Sciatic nerve (tissue), 2 donors: ENCODE measurements around the gene PTK7. TPM values are rescaled to one million over a fixed set of nuclear protein-coding genes. Genes with fewer than 3 reads are reported as not detected.
A peak's percentile ranks its signal among the peaks of the same experiment; 100 is the strongest.
"Not testable (repeated sequence)": the region's sequence is repeated elsewhere in the genome, so short reads cannot be mapped to it uniquely, and the experiment has no call there.

Experiments used
- ATAC-seq: fragments of 200-7000 bp; cut with Tn5 transposase; one replicate; pipeline ENCODE4 v1.9.1; 2020; ENCODE audit warnings: mild to moderate bottlenecking, moderate library complexity
- DNase-seq: peaks from one replicate; pipeline ENCODE4 v3.0.0-alpha.2; 2020; ENCODE audit warnings: low spot score
- intact Hi-C: fragments of 100-400 bp; cut with DNase I; formaldehyde crosslinking; loops from one replicate; pipeline ENCODE4 v1.14.2; 2022
- total RNA-seq: library from RNA; stranded (reverse); fragmentation: NEBNext Ultra II Directional; extraction: Animal tissue kit (Norgen Biotek cat#: 25700); gene quantifications from one replicate; pipeline ENCODE4 v1.2.1, GENCODE V29; 2021
- donor health status: DM: no; HTN: no; CAD: no.
- donor health status: DM: no; HTN: no; CAD: no.

PTK7 gene
- total RNA-seq, 1 donor from 2014 or later, result 11.0 TPM

GRCh38 chr6:43129434-43130194 is 53.5 kb downstream of the PTK7 start:
- intact Hi-C loops, result no loop called here
- ATAC-seq, result peak; percentile 50

GRCh38 chr6:43130429-43130828 is 54.3 kb downstream of the PTK7 start:
- no peak for ATAC-seq
- DNase-seq, result no peak
- intact Hi-C loops, result no loop called here

More at GRCh38 chr6:43129434-43130194, 53.5 kb downstream of the PTK7 start:
- DNase-seq, result no peak

- ATAC-seq, DNase-seq, intact Hi-C loops: not testable (repeated sequence)
These were observed 55.3 kb downstream of the PTK7 start for GRCh38 chr6:43131379-43131778.

GRCh38 chr6:43138267-43138666 is 62.2 kb downstream of the PTK7 start:
- intact Hi-C loops, result no loop called here
- no peak for ATAC-seq
- no peak for DNase-seq

GRCh38 chr6:43139973-43140372 is 63.9 kb downstream of the PTK7 start:
- not testable (repeated sequence) for DNase-seq, ATAC-seq
- intact Hi-C loops, result loop anchor here (5.0 kb wide), 1 partner anchor 238 kb away; no protein-coding TSS in a partner anchor

- ATAC-seq (no peak), DNase-seq (no peak)
- intact Hi-C loops, result loop anchor here (5.0 kb wide), 1 partner anchor 239 kb away; no protein-coding TSS in a partner anchor
These were observed 65.5 kb downstream of the PTK7 start for GRCh38 chr6:43141644-43142043.

GRCh38 chr6:43142101-43142500 is 66.0 kb downstream of the PTK7 start:
- ATAC-seq (no peak), DNase-seq (no peak)
- intact Hi-C loops, result loop anchor here (5.0 kb wide), 1 partner anchor 240 kb away; no protein-coding TSS in a partner anchor

GRCh38 chr6:43143235-43144128 is 67.4 kb downstream of the PTK7 start:
- ATAC-seq (peak; percentile 96), DNase-seq (peak; percentile 92)
- intact Hi-C loops, result loop anchor here (5.0 kb wide), 1 partner anchor 241 kb away; no protein-coding TSS in a partner anchor

- intact Hi-C loops, result loop anchor here (5.0 kb wide), 1 partner anchor 243 kb away; no protein-coding TSS in a partner anchor
- ATAC-seq (no peak), DNase-seq (no peak)
These were observed 68.8 kb downstream of the PTK7 start for GRCh38 chr6:43144879-43145278.

- ATAC-seq (no peak), DNase-seq (no peak)
- intact Hi-C loops, result no loop called here
These were observed 70.1 kb downstream of the PTK7 start for GRCh38 chr6:43146261-43146660.

- DNase-seq (no peak), ATAC-seq (no peak)
- intact Hi-C loops, result no loop called here
These were observed 70.9 kb downstream of the PTK7 start for GRCh38 chr6:43146709-43147688.

GRCh38 chr6:43147691-43148477 is 71.8 kb downstream of the PTK7 start:
- no peak for DNase-seq
- intact Hi-C loops, result no loop called here
- no peak for ATAC-seq

- DNase-seq (no peak), ATAC-seq (no peak)
- intact Hi-C loops, result no loop called here
These were observed 73.2 kb downstream of the PTK7 start for GRCh38 chr6:43149265-43149664.

- intact Hi-C loops, result loop anchor here (5.0 kb wide), 1 partner anchor 243 kb away; no protein-coding TSS in a partner anchor
- DNase-seq (no peak), ATAC-seq (peak; percentile 42)
These were observed 74.1 kb downstream of the PTK7 start for GRCh38 chr6:43150051-43150751.

GRCh38 chr6:43159599-43159998 is 83.5 kb downstream of the PTK7 start:
- intact Hi-C loops, result no loop called here
- ATAC-seq (no peak), DNase-seq (no peak)

- intact Hi-C loops, result no loop called here
- ATAC-seq, result no peak
- DNase-seq, result no peak
These were observed 87.8 kb downstream of the PTK7 start for GRCh38 chr6:43163899-43164298.

GRCh38 chr6:43170417-43170930 is 94.4 kb downstream of the PTK7 start:
- ATAC-seq (peak; percentile 79), DNase-seq (peak; percentile 85)
- intact Hi-C loops, result no loop called here
